ENCODE measurements around the gene HBA1. TPM values are rescaled to one million over a fixed set of nuclear protein-coding genes. Genes with fewer than 3 reads are reported as not detected.

Gene HBA1
- total RNA-seq, 2 donors from 2014 or later, result 7.4 to 50.3 TPM

GRCh38 chr16:164827-165538 lies 11.5 kb upstream of the HBA1 start:
- H3K36me3 ChIP-seq, result no peaks in the 10 kb centered on the region
- H3K4me1 ChIP-seq, result no peaks in the 10 kb centered on the region
- no peak overlapping the region for H3K9ac ChIP-seq (ENCODE audit: low read depth in 2 of 2, low read length in 2 of 2)
- peaks cover 35% of the 10 kb centered on the region for H3K27me3 ChIP-seq
- DNase-seq, result no peak
- intact Hi-C loops (cut with DNase I), result no loop called here
- H3K9me3 ChIP-seq, result no peaks in the 10 kb centered on the region
- no peak overlapping the region for H3K27ac ChIP-seq
- TF ChIP-seq, protein P1, sequence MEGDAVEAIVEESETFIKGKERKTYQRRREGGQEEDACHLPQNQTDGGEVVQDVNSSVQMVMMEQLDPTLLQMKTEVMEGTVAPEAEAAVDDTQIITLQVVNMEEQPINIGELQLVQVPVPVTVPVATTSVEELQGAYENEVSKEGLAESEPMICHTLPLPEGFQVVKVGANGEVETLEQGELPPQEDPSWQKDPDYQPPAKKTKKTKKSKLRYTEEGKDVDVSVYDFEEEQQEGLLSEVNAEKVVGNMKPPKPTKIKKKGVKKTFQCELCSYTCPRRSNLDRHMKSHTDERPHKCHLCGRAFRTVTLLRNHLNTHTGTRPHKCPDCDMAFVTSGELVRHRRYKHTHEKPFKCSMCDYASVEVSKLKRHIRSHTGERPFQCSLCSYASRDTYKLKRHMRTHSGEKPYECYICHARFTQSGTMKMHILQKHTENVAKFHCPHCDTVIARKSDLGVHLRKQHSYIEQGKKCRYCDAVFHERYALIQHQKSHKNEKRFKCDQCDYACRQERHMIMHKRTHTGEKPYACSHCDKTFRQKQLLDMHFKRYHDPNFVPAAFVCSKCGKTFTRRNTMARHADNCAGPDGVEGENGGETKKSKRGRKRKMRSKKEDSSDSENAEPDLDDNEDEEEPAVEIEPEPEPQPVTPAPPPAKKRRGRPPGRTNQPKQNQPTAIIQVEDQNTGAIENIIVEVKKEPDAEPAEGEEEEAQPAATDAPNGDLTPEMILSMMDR (IDR thresholded peaks at IDR 0.05), result no peak
- no peak overlapping the region for H3K4me3 ChIP-seq

GRCh38 chr16:165539-166374 lies 10.7 kb upstream of the HBA1 start, which contains the start of gene HBM:
Gene HBM (plus strand): TSS chr16:165978. CDS start chr16:165998, 20 bp downstream.
- Histone ChIP-seq H3K36me3 (no peaks in the 10 kb centered on the region), H3K4me3 (no peak within 1 kb of the TSS), H3K9me3 (no peaks in the 10 kb centered on the region), H3K27ac (no peak within 1 kb of the TSS), H3K27me3 (peaks cover 35% of the 10 kb centered on the region), H3K9ac (ENCODE audit: low read depth in 2 of 2, low read length in 2 of 2) (no peak within 1 kb of the TSS), H3K4me1 (no peaks in the 10 kb centered on the region)
- TF ChIP-seq, protein P1 (IDR thresholded peaks at IDR 0.05), result no peak
- intact Hi-C loops (cut with DNase I), result no loop called here
- no peak for DNase-seq

- Histone ChIP-seq H3K9ac (ENCODE audit: low read depth in 2 of 2, low read length in 2 of 2) (no peak overlapping the region), H3K27ac (no peak overlapping the region), H3K4me1 (no peaks in the 10 kb centered on the region), H3K9me3 (no peaks in the 10 kb centered on the region), H3K4me3 (no peak overlapping the region), H3K27me3 (peaks cover 40% of the 10 kb centered on the region), H3K36me3 (no peaks in the 10 kb centered on the region)
- intact Hi-C loops (cut with DNase I), result no loop called here
- TF ChIP-seq, protein P1 (IDR thresholded peaks at IDR 0.05), result no peak
- no peak for DNase-seq
Observed at GRCh38 chr16:166375-167121, 9.9 kb upstream of the HBA1 start.

DNA sequence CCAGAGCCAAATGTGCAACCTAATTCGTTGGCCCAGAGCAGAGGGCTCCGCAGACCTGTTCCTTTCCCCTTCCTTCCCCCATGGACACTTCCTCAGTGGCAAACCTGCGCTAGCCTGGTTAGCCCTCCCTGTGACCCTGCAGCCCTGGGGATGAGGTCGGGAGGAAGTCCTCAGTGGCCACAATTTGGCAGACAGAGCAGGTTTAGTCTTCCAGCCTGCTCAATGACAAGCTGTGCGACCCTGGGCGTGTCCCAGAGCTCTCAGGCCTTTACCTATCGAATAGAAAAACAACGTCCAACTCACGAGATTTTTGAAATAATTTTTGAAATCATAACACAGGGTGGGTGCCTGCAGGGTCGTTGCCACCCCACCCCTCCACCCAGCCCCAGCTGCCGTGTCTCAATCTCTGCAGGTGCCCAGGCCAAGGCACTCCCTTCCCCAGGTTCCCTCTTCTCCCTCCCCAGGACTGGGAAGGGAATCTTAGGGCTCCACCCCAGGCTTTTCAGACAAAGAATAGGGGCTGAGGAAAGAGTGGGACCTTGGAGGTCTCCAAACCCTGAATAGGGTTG lies 9.3 kb upstream of the HBA1 start:
- Histone ChIP-seq H3K9ac (ENCODE audit: low read depth in 2 of 2, low read length in 2 of 2) (no peak overlapping the region), H3K4me1 (no peaks in the 10 kb centered on the region), H3K27me3 (peaks cover 42% of the 10 kb centered on the region), H3K27ac (no peak overlapping the region), H3K4me3 (no peak overlapping the region), H3K36me3 (no peaks in the 10 kb centered on the region), H3K9me3 (no peaks in the 10 kb centered on the region)
- TF ChIP-seq, protein P1 (IDR thresholded peaks at IDR 0.05), result no peak
- DNase-seq, result no peak
- intact Hi-C loops (cut with DNase I), result no loop called here

DNA sequence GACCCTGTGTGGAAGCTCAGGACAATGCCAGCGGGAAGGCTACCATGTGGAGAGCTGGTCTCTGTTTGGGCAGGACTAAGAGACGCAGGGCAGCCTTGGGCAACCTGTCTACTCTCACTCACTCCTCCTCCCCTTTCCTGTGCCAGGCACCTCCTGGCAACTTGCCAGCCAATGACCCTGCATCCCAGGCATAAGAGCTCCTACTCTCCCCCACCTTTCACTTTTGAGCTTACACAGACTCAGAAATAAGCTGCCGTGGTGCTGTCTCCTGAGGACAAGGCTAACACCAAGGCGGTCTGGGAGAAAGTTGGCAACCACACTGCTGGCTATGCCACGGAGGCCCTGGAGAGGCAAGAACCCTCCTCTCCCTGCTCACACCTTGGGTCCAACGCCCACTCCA lies 8.1 kb upstream of the HBA1 start:
- no peak for DNase-seq
- Histone ChIP-seq H3K4me3 (no peak overlapping the region), H3K9ac (ENCODE audit: low read depth in 2 of 2, low read length in 2 of 2) (no peak overlapping the region), H3K9me3 (no peaks in the 10 kb centered on the region), H3K36me3 (no peaks in the 10 kb centered on the region), H3K27me3 (peaks cover 45% of the 10 kb centered on the region), H3K27ac (no peak overlapping the region), H3K4me1 (no peaks in the 10 kb centered on the region)
- TF ChIP-seq, protein P1 (IDR thresholded peaks at IDR 0.05), result no peak
- intact Hi-C loops (cut with DNase I), result no loop called here

All from colonic mucosa (tissue), 4 donors.